ENCODE results near the gene TBL2.

The TBL2 gene

GRCh38 chr7:73605601-73606220 is 27.3 kb upstream of the TBL2 start:
- in situ Hi-C loops (cut with MboI; ENCODE audit: low pct_unique_long_range_greater_than_20kb, low sequenced_read_pairs, unreplicated experiment) = loop anchor here (25.0 kb wide), 1 partner anchor 257 kb away; the partner anchor contains the start of gene TMEM270
- TF ChIP-seq, protein P1, sequence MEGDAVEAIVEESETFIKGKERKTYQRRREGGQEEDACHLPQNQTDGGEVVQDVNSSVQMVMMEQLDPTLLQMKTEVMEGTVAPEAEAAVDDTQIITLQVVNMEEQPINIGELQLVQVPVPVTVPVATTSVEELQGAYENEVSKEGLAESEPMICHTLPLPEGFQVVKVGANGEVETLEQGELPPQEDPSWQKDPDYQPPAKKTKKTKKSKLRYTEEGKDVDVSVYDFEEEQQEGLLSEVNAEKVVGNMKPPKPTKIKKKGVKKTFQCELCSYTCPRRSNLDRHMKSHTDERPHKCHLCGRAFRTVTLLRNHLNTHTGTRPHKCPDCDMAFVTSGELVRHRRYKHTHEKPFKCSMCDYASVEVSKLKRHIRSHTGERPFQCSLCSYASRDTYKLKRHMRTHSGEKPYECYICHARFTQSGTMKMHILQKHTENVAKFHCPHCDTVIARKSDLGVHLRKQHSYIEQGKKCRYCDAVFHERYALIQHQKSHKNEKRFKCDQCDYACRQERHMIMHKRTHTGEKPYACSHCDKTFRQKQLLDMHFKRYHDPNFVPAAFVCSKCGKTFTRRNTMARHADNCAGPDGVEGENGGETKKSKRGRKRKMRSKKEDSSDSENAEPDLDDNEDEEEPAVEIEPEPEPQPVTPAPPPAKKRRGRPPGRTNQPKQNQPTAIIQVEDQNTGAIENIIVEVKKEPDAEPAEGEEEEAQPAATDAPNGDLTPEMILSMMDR (IDR thresholded peaks at IDR 0.05; ENCODE audit: extremely low read depth, insufficient read depth, missing control alignments) = no peak
- no peak for DNase-seq (ENCODE audit: low spot score)

DNA sequence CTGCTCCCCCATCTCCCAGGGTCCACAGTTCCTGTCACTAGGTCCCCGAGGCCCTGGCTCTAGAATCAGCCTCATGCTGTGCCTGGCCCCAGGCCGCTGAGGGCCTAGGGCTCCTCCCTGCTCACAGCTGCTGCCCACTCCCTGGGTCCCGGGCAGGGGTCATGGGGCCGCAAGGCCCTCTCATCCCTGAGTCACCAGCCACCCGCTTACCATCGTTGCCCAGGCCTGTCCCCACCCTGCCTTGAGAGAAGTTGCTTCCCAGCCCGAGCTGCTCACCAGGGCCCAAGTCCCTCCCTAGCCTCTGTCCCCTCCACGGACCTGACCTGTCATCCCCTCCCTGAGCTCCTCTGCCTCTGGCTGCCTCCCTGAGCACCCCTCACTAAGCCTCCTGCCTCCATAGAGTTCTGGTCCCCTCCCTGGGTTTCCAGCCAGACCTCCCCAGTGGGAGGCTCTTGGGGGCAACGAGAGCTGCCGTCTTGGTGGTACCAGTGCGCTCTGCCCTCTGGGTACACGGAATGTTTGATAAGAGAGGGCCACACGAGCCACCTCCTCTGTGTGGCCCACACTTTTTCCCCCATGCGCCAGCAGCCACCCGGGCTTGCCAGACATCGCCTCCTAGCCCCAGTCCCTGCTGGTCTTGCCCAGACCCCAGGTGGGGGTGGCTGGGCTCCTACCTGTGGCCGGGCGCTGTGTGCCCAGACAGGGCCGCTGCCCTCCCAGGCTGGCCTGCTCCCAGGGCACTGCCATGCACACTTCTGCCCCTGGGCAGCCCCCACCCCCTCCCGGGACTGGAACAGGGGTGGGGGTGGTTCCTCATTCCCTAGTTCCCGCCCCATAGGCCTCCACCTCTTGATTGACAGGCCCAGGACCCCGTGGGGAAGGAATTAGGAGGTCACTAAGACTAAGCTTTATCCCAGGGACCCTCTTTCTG is 24.6 kb upstream of the TBL2 start:
- in situ Hi-C loops (cut with MboI; ENCODE audit: low pct_unique_long_range_greater_than_20kb, low sequenced_read_pairs, unreplicated experiment) = loop anchor here (25.0 kb wide), 1 partner anchor 259 kb away; the partner anchor contains the start of gene TMEM270
- no peak for DNase-seq (ENCODE audit: low spot score)
- TF ChIP-seq, protein P1 (IDR thresholded peaks at IDR 0.05; ENCODE audit: extremely low read depth, insufficient read depth, missing control alignments) = no peak

DNA sequence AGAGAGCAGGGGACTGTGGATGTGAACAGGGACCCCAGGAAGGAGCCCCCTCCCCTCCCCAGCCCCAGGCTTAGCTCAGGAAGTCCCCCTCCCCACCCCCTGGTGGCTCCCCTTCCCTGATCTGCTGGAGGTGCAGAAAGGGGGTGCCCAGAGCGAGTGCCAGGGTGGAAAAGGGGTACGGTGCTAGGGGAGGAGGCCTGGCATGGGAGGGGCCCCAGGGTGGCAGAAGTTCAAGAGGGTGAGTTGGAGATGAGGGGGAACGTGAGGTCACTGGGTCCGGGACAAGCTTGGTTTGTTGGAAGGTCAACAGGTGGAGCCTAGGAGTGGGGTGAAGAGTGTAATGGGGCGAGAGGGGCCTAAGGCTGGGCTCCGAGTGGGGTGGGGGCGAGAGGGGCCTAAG is 21.5 kb upstream of the TBL2 start:
- no peak for DNase-seq (ENCODE audit: low spot score)
- TF ChIP-seq, protein P1 (IDR thresholded peaks at IDR 0.05; ENCODE audit: extremely low read depth, insufficient read depth, missing control alignments) = no peak
- in situ Hi-C loops (cut with MboI; ENCODE audit: low pct_unique_long_range_greater_than_20kb, low sequenced_read_pairs, unreplicated experiment) = loop anchor here (25.0 kb wide), 1 partner anchor 262 kb away; the partner anchor contains the start of gene TMEM270

DNA sequence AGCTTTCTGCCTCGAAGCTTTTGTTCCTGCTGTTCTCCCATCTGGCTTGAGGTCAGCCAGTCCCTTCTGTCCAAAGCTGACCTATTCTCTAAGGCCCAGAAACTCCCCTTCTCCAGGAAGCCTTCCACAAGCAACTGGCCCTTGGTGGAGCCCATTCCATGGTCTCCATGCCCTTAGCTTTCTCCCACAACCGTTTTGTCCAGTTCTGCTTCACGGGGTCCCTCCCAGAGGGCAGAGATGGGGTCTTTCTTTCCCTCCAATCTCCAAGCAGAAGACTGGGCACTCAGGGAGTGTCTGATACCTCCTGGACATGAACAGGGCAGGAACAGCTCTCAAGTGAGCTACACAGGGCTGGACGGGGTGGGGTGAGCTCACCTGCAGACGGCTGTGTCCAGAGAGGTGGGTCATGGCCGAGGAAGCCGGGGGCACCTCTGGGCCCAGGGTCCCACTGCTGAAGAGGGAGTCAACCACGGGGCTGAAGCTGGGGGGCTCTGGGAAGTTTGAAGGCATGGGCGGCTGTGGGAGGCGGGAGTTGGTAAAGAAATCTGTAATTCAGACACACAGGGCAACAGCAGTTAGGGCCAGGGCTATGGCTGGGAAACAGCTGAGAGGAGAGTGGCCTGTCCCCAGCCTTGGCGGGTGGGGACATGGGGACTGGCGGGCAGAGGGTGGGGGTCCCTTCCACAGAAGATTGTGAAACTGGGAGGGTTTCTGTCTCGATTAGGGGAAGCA is 20.9 kb upstream of the TBL2 start:
- in situ Hi-C loops (cut with MboI; ENCODE audit: low pct_unique_long_range_greater_than_20kb, low sequenced_read_pairs, unreplicated experiment) = no loop called here
- DNase-seq (ENCODE audit: low spot score) = no peak
- TF ChIP-seq, protein P1 (IDR thresholded peaks at IDR 0.05; ENCODE audit: extremely low read depth, insufficient read depth, missing control alignments) = no peak

- in situ Hi-C loops (cut with MboI; ENCODE audit: low pct_unique_long_range_greater_than_20kb, low sequenced_read_pairs, unreplicated experiment) = no loop called here
- TF ChIP-seq, protein P1 (IDR thresholded peaks at IDR 0.05; ENCODE audit: extremely low read depth, insufficient read depth, missing control alignments) = no peak
- no peak for DNase-seq (ENCODE audit: low spot score)
Measured at GRCh38 chr7:73597978-73598782, 19.8 kb upstream of the TBL2 start.

Measured in GM13977 (cell line).